Body of pancreas (tissue), 4 donors: Measurements from ENCODE around the gene DLAT. TPM values are rescaled to one million over a fixed set of nuclear protein-coding genes. Genes with fewer than 3 reads are reported as not detected.
"Not testable (repeated sequence)": the region's sequence is repeated elsewhere in the genome, so short reads cannot be mapped to it uniquely, and the experiment has no call there.

Experiments
- ATAC-seq: fragments of 150-250 bp; one replicate; pipeline ENCODE4 v1.9.1; 2016
- DNase-seq, 4 donors: peaks; one replicate each; pipeline ENCODE4 v3.0.0-alpha.2; 2019
- H3K27ac ChIP-seq, 4 donors: fragments of 200-600 bp; sonication (generic); 1 replicate in 3 of 4; 2 replicates in 1 of 4; pipeline versions ENCODE4 v1.5.1 to v1.6.1; 2016 to 2019; ENCODE audit warnings: mild to moderate bottlenecking in 1 of 4, mixed read lengths in 1 of 4, moderate library complexity in 1 of 4
- H3K27me3 ChIP-seq, 2 donors: fragments of 200-600 bp; sonication (generic); one replicate each; pipeline ENCODE4 v1.6.0; 2016; ENCODE audit warnings: mild to moderate bottlenecking in 1 of 2
- H3K36me3 ChIP-seq, 2 donors: fragments of 200-600 bp; sonication (generic); replicated peaks in 1 of 2; 2 replicates each; pipeline ENCODE4 v1.5.1; 2016; ENCODE audit warnings: low read depth in 2 of 2; ENCODE audit not compliant: insufficient read depth in 1 of 2
- H3K4me1 ChIP-seq: fragments of 200-600 bp; sonication (generic); one replicate; pipeline ENCODE4 v1.6.0; 2016
- H3K4me3 ChIP-seq, 2 donors: fragments of 200-600 bp; sonication (generic); 1 replicate in 1 of 2; 2 replicates in 1 of 2; pipeline ENCODE4 v1.5.1; 2016 to 2019
- H3K9me3 ChIP-seq, 3 donors: fragments of 200-600 bp; sonication (generic); 1 replicate in 2 of 3; 2 replicates in 1 of 3; pipeline ENCODE4 v1.5.1; 2016
- POLR2A ChIP-seq, 3 donors: fragments of 450-650 bp; IDR thresholded peaks; one replicate each; pipeline ENCODE4 v1.6.1; 2016; ENCODE audit warnings: antibody characterized with exemption in 3 of 3, mild to moderate bottlenecking in 2 of 3
- WGBS, 2 donors: methylation state at CpG; one replicate each; pipeline ENCODE4 v1.1.5; 2017; 5-methylcytosine and 5-hydroxymethylcytosine counted together
- intact Hi-C: fragments of 100-400 bp; cut with DNase I; formaldehyde crosslinking; loops from one replicate; pipeline ENCODE4 v1.15.1; 2023
- total RNA-seq, 2 donors: library from RNA; depleted of rRNA; stranded (reverse); fragments of >200 nt; gene quantifications; one replicate each; pipeline ENCODE4 v1.1.0, GENCODE V29; 2016
- TF ChIP-seq, protein P1 (sequence below), 7 experiments: fragments of 450-650 bp in 4 of 7; fragments of 200-600 bp in 3 of 7; sonication (generic) in 3 of 7; IDR thresholded peaks; one replicate each; pipeline ENCODE4 v1.5.1; 2016 to 2019; ENCODE audit warnings: antibody characterized with exemption in 7 of 7

Gene DLAT
- total RNA-seq, 2 donors from 2014 or later: 10.4 to 10.5 TPM

DNA sequence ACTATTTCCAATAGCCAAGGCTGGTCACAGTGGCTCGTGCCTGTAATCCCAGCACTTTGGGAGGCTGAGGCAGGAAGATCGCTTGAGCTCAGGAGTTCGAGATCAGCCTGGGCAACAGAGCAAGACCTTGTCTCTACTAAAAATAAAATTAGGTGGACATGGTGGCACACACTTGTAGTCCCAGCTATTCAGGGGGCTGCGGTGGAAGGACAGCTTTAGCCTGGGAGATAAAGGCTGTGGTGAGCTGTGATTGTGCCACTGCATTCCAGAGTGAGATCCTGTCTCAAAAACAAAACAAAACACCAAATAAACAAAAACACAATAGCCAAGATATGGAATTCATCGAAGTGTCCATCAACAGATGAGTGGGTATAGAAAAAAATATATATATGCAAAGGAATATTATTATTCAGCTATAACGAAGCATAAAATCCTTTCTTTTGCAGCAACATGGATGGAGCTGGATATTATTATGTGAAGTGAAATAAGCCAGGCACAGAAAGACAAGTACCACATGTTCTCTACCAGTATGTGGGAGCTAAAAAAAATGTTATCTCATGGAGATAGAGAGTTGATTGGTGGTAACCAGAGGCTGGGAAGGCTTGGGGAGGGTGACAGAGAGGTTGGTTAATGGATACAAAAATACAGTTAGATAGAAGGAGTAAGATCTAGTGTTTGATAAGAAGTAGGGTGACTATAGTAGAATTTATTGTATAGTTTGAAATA is 22.6 kb upstream of the DLAT start:
- DNase-seq (no peak), ATAC-seq (no peak)
- H3K4me3 ChIP-seq: no peak overlapping the region
- 92 to 95% methylated on average over 6 of the region's 6 CpGs for WGBS, 2 donors
- intact Hi-C loops: no loop called here
- TF ChIP-seq, protein P1, sequence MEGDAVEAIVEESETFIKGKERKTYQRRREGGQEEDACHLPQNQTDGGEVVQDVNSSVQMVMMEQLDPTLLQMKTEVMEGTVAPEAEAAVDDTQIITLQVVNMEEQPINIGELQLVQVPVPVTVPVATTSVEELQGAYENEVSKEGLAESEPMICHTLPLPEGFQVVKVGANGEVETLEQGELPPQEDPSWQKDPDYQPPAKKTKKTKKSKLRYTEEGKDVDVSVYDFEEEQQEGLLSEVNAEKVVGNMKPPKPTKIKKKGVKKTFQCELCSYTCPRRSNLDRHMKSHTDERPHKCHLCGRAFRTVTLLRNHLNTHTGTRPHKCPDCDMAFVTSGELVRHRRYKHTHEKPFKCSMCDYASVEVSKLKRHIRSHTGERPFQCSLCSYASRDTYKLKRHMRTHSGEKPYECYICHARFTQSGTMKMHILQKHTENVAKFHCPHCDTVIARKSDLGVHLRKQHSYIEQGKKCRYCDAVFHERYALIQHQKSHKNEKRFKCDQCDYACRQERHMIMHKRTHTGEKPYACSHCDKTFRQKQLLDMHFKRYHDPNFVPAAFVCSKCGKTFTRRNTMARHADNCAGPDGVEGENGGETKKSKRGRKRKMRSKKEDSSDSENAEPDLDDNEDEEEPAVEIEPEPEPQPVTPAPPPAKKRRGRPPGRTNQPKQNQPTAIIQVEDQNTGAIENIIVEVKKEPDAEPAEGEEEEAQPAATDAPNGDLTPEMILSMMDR (IDR thresholded peaks at IDR 0.05): no peak
- TF ChIP-seq POLR2A (IDR thresholded peaks at IDR 0.05): no peak
- no peaks in the 10 kb centered on the region for H3K36me3 ChIP-seq
- H3K9me3 ChIP-seq: no peaks in the 10 kb centered on the region
- H3K27ac ChIP-seq: no peak overlapping the region
- H3K27me3 ChIP-seq: no peaks in the 10 kb centered on the region
- no peaks in the 10 kb centered on the region for H3K4me1 ChIP-seq

DNA sequence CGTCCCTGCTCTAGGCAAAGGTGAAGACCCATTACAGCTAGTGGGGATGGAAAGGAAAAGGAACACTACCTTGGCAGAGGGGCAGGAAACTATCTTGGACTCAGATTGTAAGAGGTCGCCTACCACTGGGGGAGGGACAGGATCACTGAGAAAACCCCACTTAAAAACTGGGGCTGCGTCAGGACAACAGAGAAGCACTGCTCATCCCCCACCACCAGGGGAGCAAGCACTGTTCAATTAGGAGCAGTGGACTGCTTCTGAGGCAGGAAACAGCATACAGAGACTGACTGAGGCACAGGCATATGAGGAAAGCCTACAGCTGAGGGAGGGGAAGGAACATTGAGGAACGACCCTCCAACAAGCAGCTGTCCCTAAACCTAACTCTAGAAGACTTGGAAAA is 20.8 kb upstream of the DLAT start:
- Histone ChIP-seq H3K9me3 (no peaks in the 10 kb centered on the region), H3K4me1 (no peaks in the 10 kb centered on the region), H3K27ac (no peak overlapping the region), H3K4me3 (no peak overlapping the region), H3K36me3 (no peaks in the 10 kb centered on the region), H3K27me3 (no peaks in the 10 kb centered on the region)
- intact Hi-C loops: no loop called here
- TF ChIP-seq, protein P1 (IDR thresholded peaks at IDR 0.05): peak in 2 of 7 experiments; percentile 3 to 4
- no peak for TF ChIP-seq POLR2A (IDR thresholded peaks at IDR 0.05)
- ATAC-seq (no peak), DNase-seq (no peak)
- 71 to 89% methylated on average over 4 of the region's 4 CpGs for WGBS, 2 donors

DNA sequence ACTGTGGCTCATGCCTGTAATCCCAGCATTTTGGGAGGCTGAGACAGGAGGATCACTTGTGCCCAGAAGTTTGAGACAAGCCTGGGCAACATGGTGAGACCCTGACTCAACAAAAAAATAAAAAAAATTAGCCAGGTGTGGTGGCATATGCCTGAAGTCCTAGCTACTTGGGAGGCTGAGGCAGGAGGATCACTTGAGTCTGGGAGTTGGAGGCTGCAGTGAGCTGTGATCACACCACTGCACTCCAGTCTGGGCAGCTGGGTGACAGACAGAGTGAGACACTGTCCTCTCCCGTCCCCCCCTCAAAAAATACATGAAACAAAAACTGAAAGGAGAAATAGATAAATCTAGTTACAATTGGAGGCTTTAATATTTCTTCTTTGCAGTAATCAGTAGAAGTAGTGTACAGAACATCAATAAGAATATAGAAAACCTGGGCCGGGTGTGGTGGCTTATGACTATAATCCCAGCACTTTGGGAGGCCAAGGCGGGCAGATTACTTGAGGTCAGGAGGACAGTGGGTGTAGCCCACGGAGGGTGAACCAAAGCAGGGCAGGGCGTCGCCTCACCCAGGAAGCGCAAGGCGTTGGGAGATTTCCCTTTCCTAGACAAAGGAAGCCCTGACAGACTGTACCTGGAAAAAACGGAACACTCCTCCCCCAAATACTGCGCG is 19.6 kb upstream of the DLAT start:
- intact Hi-C loops: no loop called here
- no peaks in the 10 kb centered on the region for H3K9me3 ChIP-seq
- H3K4me1 ChIP-seq: no peaks in the 10 kb centered on the region
- TF ChIP-seq, protein P1 (IDR thresholded peaks at IDR 0.05): no peak
- no peak for TF ChIP-seq POLR2A (IDR thresholded peaks at IDR 0.05)
- H3K36me3 ChIP-seq: no peaks in the 10 kb centered on the region
- ATAC-seq: no peak
- no peak overlapping the region for H3K27ac ChIP-seq
- no peak for DNase-seq
- WGBS, 2 donors: 92 to 95% methylated on average over 11 of the region's 11 CpGs
- no peaks in the 10 kb centered on the region for H3K27me3 ChIP-seq
- H3K4me3 ChIP-seq: no peak overlapping the region

GRCh38 chr11:112006095-112006441 is 19.1 kb upstream of the DLAT start:
- WGBS, 2 donors: 88 to 100% methylated on average over 2 to 3 of the region's 4 CpGs
- H3K27me3 ChIP-seq, H3K27ac ChIP-seq, H3K9me3 ChIP-seq, intact Hi-C loops, H3K4me3 ChIP-seq, ATAC-seq, H3K4me1 ChIP-seq, H3K36me3 ChIP-seq, DNase-seq: not testable (repeated sequence)

GRCh38 chr11:112011451-112011850 is 13.8 kb upstream of the DLAT start:
- DNase-seq, H3K9me3 ChIP-seq, H3K4me3 ChIP-seq, H3K27ac ChIP-seq, H3K36me3 ChIP-seq, intact Hi-C loops, H3K27me3 ChIP-seq, ATAC-seq: not testable (repeated sequence)
- 86 to 97% methylated on average over 5 of the region's 5 CpGs for WGBS, 2 donors
- H3K4me1 ChIP-seq: peaks cover 15% of the 10 kb centered on the region
